ENCODE measurements around the gene F13B. TPM values are rescaled to one million over a fixed set of nuclear protein-coding genes. Genes with fewer than 3 reads are reported as not detected.
"Not testable (repeated sequence)": the region's sequence is repeated elsewhere in the genome, so short reads cannot be mapped to it uniquely, and the experiment has no call there.

The F13B gene
- polyA plus RNA-seq, 1 donor: 28.9 TPM

GRCh38 chr1:197049100-197049499 lies 18.0 kb downstream of the F13B start:
- Histone ChIP-seq H3K27me3 (ENCODE audit: control insufficient read depth, insufficient read depth, low read length) (no peaks in the 10 kb centered on the region), H3K4me1 (ENCODE audit: control insufficient read depth, insufficient read depth, low read length) (no peaks in the 10 kb centered on the region), H3K36me3 (ENCODE audit: control insufficient read depth, insufficient read depth, low read length) (no peaks in the 10 kb centered on the region), H3K27ac (ENCODE audit: low read length) (no peak overlapping the region), H3K9me3 (ENCODE audit: control insufficient read depth, low read depth, low read length) (no peaks in the 10 kb centered on the region), H3K4me3 (ENCODE audit: low read length) (no peak overlapping the region)
- DNase-seq: no peak

GRCh38 chr1:197042676-197043341 lies 24.3 kb downstream of the F13B start:
- no peaks in the 10 kb centered on the region for H3K4me1 ChIP-seq (ENCODE audit: control insufficient read depth, insufficient read depth, low read length)
- no peak for DNase-seq
- no peak overlapping the region for H3K27ac ChIP-seq (ENCODE audit: low read length)
- H3K36me3 ChIP-seq (ENCODE audit: control insufficient read depth, insufficient read depth, low read length): no peaks in the 10 kb centered on the region
- H3K27me3 ChIP-seq (ENCODE audit: control insufficient read depth, insufficient read depth, low read length): no peaks in the 10 kb centered on the region
- WGBS (ENCODE audit: insufficient coverage, low lambda C conversion rate): 50% methylated on average over 1 of the region's 4 CpGs
- H3K4me3 ChIP-seq (ENCODE audit: low read length): no peak overlapping the region
- no peaks in the 10 kb centered on the region for H3K9me3 ChIP-seq (ENCODE audit: control insufficient read depth, low read depth, low read length)

- Histone ChIP-seq H3K27ac (ENCODE audit: low read length) (no peak overlapping the region), H3K27me3 (ENCODE audit: control insufficient read depth, insufficient read depth, low read length) (no peaks in the 10 kb centered on the region), H3K4me3 (ENCODE audit: low read length) (no peak overlapping the region), H3K4me1 (ENCODE audit: control insufficient read depth, insufficient read depth, low read length) (no peaks in the 10 kb centered on the region), H3K36me3 (ENCODE audit: control insufficient read depth, insufficient read depth, low read length) (no peaks in the 10 kb centered on the region), H3K9me3 (ENCODE audit: control insufficient read depth, low read depth, low read length) (no peaks in the 10 kb centered on the region)
- no peak for DNase-seq
- 81% methylated on average over 5 of the region's 7 CpGs for WGBS (ENCODE audit: insufficient coverage, low lambda C conversion rate)
These were observed 25.3 kb downstream of the F13B start for GRCh38 chr1:197041486-197042353.

- H3K4me1 ChIP-seq (ENCODE audit: control insufficient read depth, insufficient read depth, low read length): no peaks in the 10 kb centered on the region
- H3K36me3 ChIP-seq (ENCODE audit: control insufficient read depth, insufficient read depth, low read length): no peaks in the 10 kb centered on the region
- 100% methylated on average over 1 of the region's 3 CpGs for WGBS (ENCODE audit: insufficient coverage, low lambda C conversion rate)
- no peaks in the 10 kb centered on the region for H3K9me3 ChIP-seq (ENCODE audit: control insufficient read depth, low read depth, low read length)
- H3K27ac ChIP-seq (ENCODE audit: low read length): no peak overlapping the region
- no peaks in the 10 kb centered on the region for H3K27me3 ChIP-seq (ENCODE audit: control insufficient read depth, insufficient read depth, low read length)
- no peak for DNase-seq
- no peak overlapping the region for H3K4me3 ChIP-seq (ENCODE audit: low read length)
These were observed 30.2 kb downstream of the F13B start for GRCh38 chr1:197036861-197037260.

- H3K27me3 ChIP-seq (ENCODE audit: control insufficient read depth, insufficient read depth, low read length); H3K9me3 ChIP-seq (ENCODE audit: control insufficient read depth, low read depth, low read length); H3K27ac ChIP-seq (ENCODE audit: low read length); H3K36me3 ChIP-seq (ENCODE audit: control insufficient read depth, insufficient read depth, low read length); H3K4me3 ChIP-seq (ENCODE audit: low read length); DNase-seq; H3K4me1 ChIP-seq (ENCODE audit: control insufficient read depth, insufficient read depth, low read length): not testable (repeated sequence)
- WGBS (ENCODE audit: insufficient coverage, low lambda C conversion rate): 100% methylated on average over 1 of the region's 6 CpGs
These were observed 32.3 kb downstream of the F13B start for GRCh38 chr1:197034631-197035339.

- H3K27ac ChIP-seq (ENCODE audit: low read length): no peak overlapping the region
- H3K4me1 ChIP-seq (ENCODE audit: control insufficient read depth, insufficient read depth, low read length): no peaks in the 10 kb centered on the region
- no peaks in the 10 kb centered on the region for H3K9me3 ChIP-seq (ENCODE audit: control insufficient read depth, low read depth, low read length)
- no peaks in the 10 kb centered on the region for H3K36me3 ChIP-seq (ENCODE audit: control insufficient read depth, insufficient read depth, low read length)
- H3K4me3 ChIP-seq (ENCODE audit: low read length): no peak overlapping the region
- H3K27me3 ChIP-seq (ENCODE audit: control insufficient read depth, insufficient read depth, low read length): no peaks in the 10 kb centered on the region
- no peak for DNase-seq
These were observed 37.3 kb downstream of the F13B start for GRCh38 chr1:197029749-197030148.

- H3K27me3 ChIP-seq (ENCODE audit: control insufficient read depth, insufficient read depth, low read length): no peaks in the 10 kb centered on the region
- no peak for DNase-seq
- H3K9me3 ChIP-seq (ENCODE audit: control insufficient read depth, low read depth, low read length): no peaks in the 10 kb centered on the region
- H3K4me3 ChIP-seq (ENCODE audit: low read length): no peak overlapping the region
- WGBS (ENCODE audit: insufficient coverage, low lambda C conversion rate): no CpG with 5 or more reads among the region's 6 CpGs
- H3K36me3 ChIP-seq (ENCODE audit: control insufficient read depth, insufficient read depth, low read length): no peaks in the 10 kb centered on the region
- no peaks in the 10 kb centered on the region for H3K4me1 ChIP-seq (ENCODE audit: control insufficient read depth, insufficient read depth, low read length)
- H3K27ac ChIP-seq (ENCODE audit: low read length): no peak overlapping the region
These were observed 39.7 kb downstream of the F13B start for GRCh38 chr1:197027359-197027758.

- H3K4me3 ChIP-seq (ENCODE audit: low read length): no peak overlapping the region
- no peaks in the 10 kb centered on the region for H3K4me1 ChIP-seq (ENCODE audit: control insufficient read depth, insufficient read depth, low read length)
- H3K9me3 ChIP-seq (ENCODE audit: control insufficient read depth, low read depth, low read length): no peaks in the 10 kb centered on the region
- WGBS (ENCODE audit: insufficient coverage, low lambda C conversion rate): no CpG with 5 or more reads among the region's 1 CpG
- no peak for DNase-seq
- no peak overlapping the region for H3K27ac ChIP-seq (ENCODE audit: low read length)
- H3K36me3 ChIP-seq (ENCODE audit: control insufficient read depth, insufficient read depth, low read length): no peaks in the 10 kb centered on the region
- no peaks in the 10 kb centered on the region for H3K27me3 ChIP-seq (ENCODE audit: control insufficient read depth, insufficient read depth, low read length)
These were observed 42.6 kb downstream of the F13B start for GRCh38 chr1:197024460-197024859.

GRCh38 chr1:197021716-197022115 lies 45.3 kb downstream of the F13B start:
- Histone ChIP-seq H3K4me3 (ENCODE audit: low read length) (no peak overlapping the region), H3K27ac (ENCODE audit: low read length) (no peak overlapping the region), H3K4me1 (ENCODE audit: control insufficient read depth, insufficient read depth, low read length) (no peaks in the 10 kb centered on the region), H3K36me3 (ENCODE audit: control insufficient read depth, insufficient read depth, low read length) (no peaks in the 10 kb centered on the region), H3K9me3 (ENCODE audit: control insufficient read depth, low read depth, low read length) (no peaks in the 10 kb centered on the region), H3K27me3 (ENCODE audit: control insufficient read depth, insufficient read depth, low read length) (no peaks in the 10 kb centered on the region)
- DNase-seq: no peak
- WGBS (ENCODE audit: insufficient coverage, low lambda C conversion rate): 78% methylated on average over 1 of the region's 4 CpGs

GRCh38 chr1:197017558-197018146 lies 49.4 kb downstream of the F13B start:
- Histone ChIP-seq H3K36me3 (ENCODE audit: control insufficient read depth, insufficient read depth, low read length) (no peaks in the 10 kb centered on the region), H3K9me3 (ENCODE audit: control insufficient read depth, low read depth, low read length) (no peaks in the 10 kb centered on the region), H3K4me1 (ENCODE audit: control insufficient read depth, insufficient read depth, low read length) (no peaks in the 10 kb centered on the region), H3K4me3 (ENCODE audit: low read length) (no peak overlapping the region), H3K27ac (ENCODE audit: low read length) (no peak overlapping the region), H3K27me3 (ENCODE audit: control insufficient read depth, insufficient read depth, low read length) (no peaks in the 10 kb centered on the region)
- WGBS (ENCODE audit: insufficient coverage, low lambda C conversion rate): 100% methylated on average over 2 of the region's 8 CpGs
- DNase-seq: no peak

Measured in large intestine (tissue), 3 donors.